Jurkat, Clone E6-1 (cell line): ENCODE data around the gene SMIM8.

ENCODE experiments used
- DNase-seq: peaks from one replicate; pipeline ENCODE4 v3.0.0-alpha.2; 2011; ENCODE audit warnings: low read depth, low spot score
- H3K4me3 ChIP-seq: 2 replicates; pipeline ENCODE4 v1.5.1; 2011; ENCODE audit warnings: mild to moderate bottlenecking, low read length, control low read depth, moderate library complexity

SMIM8 gene

DNA sequence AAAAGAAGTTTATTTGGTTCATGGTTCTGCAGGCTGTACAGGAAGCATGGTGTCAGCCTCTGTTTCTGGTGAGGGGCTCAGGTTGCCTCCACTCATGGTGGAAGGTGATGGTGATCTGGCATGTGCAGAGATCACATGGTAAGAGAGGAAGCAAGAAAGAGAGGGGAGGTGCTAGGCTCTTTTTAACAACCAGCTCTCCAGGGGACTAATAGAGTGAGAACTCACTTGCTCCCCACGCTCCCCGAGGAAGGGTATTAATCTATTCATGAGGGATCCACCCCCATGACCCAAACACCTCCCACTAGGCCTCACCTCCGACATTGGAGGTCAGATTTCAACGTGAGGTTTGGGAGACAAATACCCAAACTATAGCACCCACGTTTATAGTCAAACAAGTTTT is 10.6 kb downstream of the SMIM8 start:
- no peak overlapping the region for H3K4me3 ChIP-seq
- no peak for DNase-seq

DNA sequence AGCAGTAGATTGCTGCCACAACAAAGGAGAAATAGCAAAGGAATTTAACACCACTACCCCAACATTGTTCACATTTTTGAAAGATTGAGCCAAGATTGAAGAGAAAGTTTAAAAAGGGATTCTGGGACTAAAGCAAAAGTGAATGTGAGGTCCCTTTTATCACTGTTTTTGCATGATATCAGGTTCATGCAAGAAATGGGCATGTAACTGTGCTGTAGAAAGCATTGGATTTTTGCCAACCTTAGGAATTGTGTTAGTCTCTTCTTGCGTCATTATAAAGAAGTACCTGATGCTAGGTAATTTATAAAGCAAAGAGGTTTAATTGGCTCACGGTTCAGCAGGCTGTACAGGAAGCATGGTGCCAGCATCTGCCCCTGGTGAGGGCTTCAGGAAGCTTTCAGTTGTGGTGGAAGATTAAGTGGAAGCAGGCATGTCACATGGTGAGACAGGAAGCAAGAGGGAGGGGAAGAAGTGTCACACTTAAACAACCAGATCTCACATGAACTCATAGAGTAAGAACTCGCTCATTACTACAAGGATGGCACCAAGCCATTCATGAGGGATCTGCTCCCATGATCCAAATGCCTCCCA is 11.3 kb downstream of the SMIM8 start:
- no peak overlapping the region for H3K4me3 ChIP-seq
- DNase-seq: peak; percentile 73

DNA sequence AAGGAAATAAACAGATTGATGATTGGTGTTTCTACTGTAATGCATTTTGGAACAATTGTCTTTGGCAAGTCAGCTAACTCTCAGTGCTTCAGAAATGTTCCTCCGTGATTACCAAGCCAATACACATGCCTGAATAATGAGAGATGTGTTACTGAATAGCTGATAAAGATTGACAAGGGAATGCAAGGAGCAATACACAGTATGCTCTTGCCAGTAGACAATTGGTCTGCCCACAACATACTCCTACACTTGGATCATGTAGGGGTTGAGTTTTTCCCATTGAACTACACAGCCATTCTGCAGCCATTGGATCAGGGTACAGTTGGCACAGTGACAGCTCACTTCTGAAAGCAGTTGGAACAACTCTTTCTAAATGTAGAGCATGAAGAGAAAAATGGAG is 12.3 kb downstream of the SMIM8 start:
- no peak overlapping the region for H3K4me3 ChIP-seq
- no peak for DNase-seq

DNA sequence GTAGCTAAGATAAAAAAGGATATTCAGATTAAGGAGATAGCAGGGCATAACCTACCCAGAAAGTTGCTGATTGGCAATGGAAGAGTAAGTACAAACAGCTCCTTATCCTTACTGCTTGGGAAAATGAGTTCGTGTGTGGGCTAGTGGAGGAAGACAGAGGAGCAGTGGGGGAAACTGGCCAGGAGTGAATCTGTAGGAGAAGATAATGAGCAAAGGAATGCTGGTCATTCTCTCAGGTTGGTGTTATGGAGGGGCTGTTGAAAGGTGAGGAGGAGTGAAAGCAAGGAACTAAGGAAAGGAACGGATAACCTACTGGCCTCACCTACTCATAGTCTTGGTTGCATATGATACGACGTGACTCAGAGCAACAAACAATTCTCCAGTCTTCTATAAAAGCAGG is 14.0 kb downstream of the SMIM8 start:
- DNase-seq: no peak
- no peak overlapping the region for H3K4me3 ChIP-seq

DNA sequence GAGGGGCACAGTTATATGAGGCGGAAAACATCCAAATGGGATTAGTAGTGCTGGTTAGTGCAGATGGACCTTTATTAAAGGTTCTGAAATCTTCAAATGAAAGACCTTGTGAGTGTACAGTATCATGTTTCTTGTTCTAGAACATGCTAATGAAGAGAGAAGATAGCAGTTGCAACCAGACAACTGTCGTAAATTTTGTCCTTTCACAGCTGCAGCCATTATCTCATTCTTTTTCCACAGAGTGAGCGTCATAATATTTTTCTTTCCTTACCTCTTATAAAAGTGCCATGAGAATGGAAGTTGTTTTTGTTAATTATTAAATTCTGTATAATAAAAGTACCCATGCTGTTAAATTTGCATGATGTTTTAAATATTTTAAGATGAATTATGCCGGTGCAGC is 17.8 kb downstream of the SMIM8 start:
- H3K4me3 ChIP-seq: no peak overlapping the region
- no peak for DNase-seq

DNA sequence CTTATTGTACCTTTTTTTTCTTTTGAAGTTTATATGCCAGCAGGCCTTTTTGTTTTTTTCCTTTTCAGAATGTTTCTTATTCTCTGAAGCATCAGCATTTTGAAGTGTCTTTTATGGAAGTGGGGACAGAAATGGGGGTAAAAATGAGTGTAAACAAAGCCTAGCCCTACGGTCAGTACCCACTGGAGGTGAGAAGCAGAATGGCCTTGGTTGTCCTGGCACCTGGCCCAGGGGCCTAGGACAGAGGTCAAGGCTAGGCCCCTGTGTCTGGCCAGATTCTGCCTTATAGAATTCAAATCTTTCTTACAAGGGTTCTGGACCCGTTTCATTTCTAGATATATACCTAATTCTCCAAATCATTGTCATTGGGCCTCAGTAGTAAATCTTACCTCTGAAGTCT is 18.8 kb downstream of the SMIM8 start:
- no peak overlapping the region for H3K4me3 ChIP-seq
- no peak for DNase-seq

DNA sequence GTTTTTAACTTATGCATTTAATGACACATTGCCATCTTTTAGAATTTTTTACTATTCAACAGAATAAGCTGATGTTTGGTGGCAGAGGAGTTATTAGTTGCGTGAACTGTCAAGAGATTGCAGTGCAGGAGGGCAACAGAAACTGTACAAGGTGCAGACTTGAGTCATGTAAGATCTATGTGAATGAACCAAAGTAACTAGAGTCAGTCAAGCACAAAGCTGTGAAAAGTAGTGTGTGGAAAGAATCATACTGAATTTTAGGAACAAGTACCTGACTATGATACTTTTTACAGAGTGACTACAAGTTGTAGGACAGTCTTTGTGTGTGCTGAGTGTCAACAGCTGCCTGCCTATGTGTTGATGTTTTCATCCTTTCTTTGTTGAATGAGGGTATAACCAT is 19.5 kb downstream of the SMIM8 start:
- DNase-seq: no peak
- H3K4me3 ChIP-seq: no peak overlapping the region

DNA sequence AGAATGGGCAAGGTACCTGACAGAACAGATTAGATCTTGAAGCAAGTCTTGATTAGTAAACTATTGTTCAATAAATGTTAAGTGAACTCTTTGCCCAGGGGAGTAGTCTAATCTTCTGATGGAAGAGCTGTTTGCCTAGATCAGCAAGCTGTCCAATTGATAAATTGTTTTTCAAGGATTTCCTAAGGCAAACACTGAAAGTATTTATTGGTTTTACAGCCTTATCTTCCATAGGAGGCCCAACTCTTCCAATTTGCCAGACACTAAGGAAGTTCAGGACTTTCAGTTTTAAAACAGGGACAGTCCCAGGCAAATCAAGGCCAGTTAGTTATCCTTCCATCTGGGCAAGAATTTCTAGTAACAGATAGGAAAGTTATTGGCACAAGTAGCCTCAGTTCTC is 20.4 kb downstream of the SMIM8 start:
- H3K4me3 ChIP-seq: no peak overlapping the region
- DNase-seq: no peak

DNA sequence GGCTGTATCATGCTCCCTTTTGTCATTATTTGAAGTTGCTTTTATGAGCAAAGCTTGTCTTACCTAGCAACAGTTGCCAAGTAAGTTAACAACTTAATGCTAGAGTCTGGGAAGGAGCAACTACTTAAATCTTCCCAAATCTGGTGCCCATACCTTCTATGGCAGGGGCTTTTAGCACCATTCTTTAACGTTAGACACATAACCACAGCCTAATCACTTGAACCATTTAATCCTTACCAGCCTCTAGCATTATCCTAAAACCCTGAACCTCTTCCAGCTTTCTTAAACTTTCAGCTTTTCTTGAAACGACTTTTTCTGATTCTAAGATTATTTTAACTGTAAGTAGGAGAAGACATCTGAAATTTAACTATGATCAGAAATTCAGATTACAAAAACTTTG is 22.3 kb downstream of the SMIM8 start, which contains the start of gene C6orf163:
Gene C6orf163, plus strand, starts transcription at position 83 of the 400 bp plus-strand sequence. Its CDS starts 287 bp downstream, at position 370.
- no peak for DNase-seq

DNA sequence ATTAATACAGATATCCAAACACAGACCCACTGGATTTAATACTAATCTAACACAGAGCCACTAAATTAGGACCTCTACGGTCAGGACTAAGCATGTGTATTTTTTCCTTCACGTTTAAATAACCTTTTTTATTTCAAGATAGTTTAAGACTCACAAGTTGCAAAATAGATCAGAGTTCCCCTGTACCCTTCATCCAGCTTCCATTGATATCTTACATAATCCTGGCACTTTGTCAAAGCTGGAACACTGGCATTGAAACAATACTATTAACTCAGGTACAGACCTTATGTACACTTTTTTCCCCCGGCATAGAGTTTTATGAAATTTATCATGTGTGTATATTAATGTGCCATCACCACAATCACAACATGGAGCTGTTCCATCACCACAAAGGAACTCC is 24.3 kb downstream of the SMIM8 start:
- no peak overlapping the region for H3K4me3 ChIP-seq
- no peak for DNase-seq

More for the DNA sequence above, 22.3 kb downstream of the SMIM8 start, which contains the start of gene C6orf163:
- no peak within 1 kb of the TSS for H3K4me3 ChIP-seq

DNA sequence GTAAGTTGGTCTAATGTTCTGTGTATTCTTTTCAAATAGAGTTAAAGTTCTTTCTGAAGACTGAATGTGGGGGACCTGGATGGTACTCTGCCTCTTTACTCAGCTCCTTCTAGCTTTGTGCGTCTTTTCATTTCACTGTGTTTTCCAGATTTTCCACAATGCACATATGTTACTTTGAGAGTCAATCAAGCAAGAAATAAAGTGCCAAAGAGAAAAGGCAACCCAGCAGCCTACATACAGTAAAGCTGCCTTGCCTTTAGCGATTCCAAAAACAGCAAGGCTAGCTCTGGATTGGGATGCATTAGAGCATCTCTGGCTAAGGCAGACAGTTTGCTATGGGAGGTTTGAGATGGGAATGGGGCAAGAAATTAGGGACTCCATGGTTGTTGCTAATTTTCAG is 27.5 kb downstream of the SMIM8 start:
- H3K4me3 ChIP-seq: no peak overlapping the region
- no peak for DNase-seq

DNA sequence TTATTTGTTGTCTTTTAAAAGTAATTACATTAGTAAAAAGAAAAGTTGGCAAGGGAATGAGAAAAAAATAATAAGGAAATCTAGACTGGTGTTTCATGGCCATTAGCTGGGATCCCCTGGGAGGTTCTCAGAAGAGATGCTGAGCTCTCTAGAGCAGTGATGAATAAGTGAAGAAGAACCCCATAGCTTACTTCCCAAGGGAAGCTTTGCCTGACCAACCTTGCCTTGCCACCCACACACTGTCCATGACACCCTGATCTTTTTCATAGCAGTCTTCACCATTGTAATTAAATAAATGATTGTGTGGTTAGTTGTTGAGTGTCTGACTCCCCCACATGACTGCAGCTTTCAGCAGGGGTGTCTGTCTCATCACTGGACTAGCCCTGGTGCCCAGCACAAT is 28.1 kb downstream of the SMIM8 start:
- DNase-seq: no peak

DNA sequence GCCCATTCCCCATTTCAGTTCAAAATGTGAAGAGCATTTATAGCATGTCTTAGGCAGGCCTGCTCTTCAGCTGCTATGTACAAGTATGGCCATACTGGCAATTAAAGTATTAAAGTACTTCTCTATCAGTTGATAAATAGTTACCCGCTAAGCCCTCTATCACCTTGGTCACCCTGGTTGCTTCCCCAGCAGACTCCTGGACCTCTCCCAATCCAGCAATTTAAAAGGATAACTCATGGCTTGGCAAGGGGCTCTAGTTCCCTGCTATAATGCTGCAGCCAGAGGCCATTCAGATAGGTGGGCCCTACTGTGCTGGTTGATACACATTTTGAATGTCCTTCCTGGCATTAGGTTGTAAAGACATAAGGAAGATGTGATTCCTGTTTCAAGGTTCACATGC is 29.2 kb downstream of the SMIM8 start:
- H3K4me3 ChIP-seq: no peak overlapping the region
- DNase-seq: no peak

More for the DNA sequence above, 28.1 kb downstream of the SMIM8 start:
- no peak overlapping the region for H3K4me3 ChIP-seq

DNA sequence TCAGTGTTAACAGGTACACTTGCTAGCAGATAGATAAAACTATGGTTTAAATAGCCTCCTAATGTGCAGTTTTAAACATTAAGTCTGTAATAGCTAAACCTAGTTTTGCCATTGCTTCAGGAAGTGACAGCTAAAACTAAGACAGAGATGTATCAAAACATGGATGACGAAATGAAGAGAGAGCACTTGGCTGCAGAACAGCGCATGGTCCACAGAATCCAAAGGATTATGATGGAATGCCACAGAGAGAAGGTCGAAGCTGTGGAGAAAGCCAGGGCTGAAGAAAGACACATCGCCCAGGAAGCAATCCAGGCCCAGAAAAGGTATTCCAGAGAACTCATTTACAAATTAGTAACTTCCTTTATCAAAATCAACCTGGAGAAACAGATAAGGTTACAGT is 33.8 kb downstream of the SMIM8 start:
- H3K4me3 ChIP-seq: no peak overlapping the region
- no peak for DNase-seq

DNA sequence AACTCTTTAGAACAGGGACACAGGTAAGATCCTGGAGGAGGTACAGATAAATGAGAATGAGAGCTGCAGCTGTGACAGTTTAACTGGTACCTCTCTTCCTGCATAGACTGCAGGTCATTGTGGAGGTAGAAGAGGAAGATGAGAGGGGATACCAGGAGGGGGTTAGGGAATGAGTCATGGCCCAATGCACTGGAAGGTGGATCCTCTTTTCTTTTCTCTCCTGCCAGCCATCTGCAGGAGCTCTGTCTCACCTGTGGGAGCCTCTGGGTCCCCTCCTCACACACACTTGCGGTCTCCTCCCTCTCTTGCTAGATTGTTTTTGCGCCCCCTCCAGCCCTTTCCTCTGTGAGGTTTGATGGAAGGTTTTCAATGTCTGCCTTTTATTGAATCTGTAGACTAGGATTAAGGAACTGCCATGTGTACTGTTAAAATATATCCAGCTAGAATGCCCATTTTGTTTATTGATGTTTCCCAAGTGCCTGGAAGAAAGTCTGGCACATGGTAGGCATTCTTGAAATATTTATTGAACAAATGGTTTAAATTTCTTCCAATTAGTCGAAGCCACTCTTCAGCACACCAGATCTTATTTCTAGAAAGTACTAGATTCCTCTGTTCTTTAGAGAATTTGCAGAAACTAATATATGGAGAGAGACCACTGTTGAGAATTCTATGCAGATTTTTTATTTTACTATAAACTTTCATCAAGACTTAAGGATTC is 35.2 kb downstream of the SMIM8 start:
- DNase-seq: no peak
- H3K4me3 ChIP-seq: no peak overlapping the region

DNA sequence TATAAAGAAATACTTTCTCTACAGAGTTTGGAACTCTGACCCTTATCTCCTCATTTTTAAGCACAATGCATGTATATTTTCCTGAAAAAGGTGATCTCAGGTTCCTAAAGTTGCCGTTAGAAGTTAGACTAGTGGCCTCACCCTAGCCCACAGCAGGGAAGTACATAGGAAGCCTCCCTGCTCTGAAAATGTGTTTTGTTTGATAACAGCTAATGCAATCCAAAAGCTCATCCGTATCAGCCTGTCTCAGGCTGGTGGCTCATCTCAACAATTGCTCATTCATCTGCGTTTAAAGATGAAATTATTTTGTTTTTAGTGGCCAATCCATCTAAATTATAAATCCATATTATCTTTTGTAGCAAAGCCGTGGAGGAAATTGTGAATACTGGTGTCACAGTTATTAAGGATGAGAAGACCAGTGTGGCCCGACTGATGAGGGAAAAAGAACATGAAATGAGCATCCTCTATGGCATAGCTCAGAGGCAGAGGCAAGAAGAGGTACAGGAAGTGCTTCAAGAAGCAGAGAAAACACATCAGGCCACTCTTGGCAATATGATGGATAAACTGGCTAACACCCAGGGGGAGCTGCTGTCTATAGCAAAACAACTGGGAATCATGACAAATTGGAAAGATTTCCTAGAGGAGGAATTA is 42.3 kb downstream of the SMIM8 start:
- no peak overlapping the region for H3K4me3 ChIP-seq
- DNase-seq: no peak

DNA sequence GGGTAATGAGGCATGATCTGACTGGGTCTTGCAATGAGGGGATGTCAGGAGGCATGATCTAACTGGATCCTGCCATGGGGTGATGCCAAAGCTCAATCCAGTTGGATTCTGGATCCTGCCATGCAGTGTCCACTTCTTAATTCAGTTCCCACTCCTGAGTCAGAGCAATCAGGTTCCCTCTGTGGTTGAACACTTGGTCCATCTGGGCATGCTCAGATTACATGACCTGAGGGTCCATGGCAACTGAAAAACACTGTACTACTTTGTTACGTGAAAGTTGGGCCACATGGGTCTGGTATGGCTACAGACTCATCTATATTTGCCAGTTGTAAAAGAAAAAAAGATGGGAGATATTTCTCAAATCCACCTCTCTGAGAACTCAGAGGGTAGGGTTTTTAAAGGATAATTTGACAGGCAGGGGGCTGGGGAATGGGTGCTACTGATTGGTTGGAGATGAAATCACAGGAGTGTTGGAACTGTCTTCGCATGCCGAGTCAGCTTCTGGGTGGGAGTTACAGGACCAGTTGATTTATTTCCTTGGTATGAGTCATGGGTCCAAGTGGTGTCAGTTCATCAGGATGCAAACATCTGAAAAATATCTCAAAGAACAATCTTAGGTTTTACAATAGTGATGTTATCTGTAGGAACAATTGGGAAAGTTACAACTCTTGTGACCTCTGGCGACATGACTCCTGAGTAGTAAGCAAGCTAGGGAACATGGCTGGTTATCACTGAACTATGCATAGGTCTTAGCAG is 43.9 kb downstream of the SMIM8 start:
- no peak for DNase-seq

DNA sequence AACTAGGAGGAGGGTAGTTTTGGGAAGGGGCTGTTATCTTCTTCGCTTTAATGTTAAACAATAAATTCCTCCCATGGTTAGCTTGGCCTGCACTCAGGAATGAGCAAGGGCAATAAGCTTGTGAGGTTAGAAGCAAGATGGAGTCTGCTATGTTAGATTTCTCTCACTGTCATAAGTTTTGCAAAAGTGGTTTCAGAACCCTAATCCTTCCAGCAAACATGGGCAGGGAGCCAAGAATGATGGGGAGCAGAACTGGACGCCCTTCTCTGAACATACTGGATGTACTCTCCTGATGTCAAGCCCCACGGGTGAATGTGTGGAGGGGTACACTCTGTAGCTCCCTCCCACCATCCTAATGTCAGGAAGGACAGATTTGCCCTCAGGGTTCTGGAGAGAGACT is 44.5 kb downstream of the SMIM8 start:
- H3K4me3 ChIP-seq: no peak overlapping the region
- no peak for DNase-seq

More for the DNA sequence above, 43.9 kb downstream of the SMIM8 start:
- no peak overlapping the region for H3K4me3 ChIP-seq

DNA sequence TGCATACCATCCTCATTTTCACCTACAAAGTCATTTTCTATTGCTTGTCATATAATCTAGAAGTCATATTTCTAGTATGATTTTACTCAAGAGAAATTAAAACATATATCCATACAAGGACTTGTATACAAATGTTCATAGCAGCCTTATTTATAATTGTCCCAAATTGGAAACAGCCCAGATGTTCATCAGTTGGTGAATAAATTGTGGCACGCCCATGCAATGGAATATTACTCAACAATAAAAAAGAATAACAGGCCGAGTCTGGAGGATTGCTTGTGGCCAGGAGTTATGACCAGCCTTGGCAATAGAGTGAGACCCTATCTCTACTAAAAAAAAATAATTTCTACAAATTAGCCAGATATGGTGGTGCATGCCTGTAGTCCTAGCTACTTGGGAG is 51.0 kb downstream of the SMIM8 start:
- DNase-seq: no peak
- H3K4me3 ChIP-seq: no peak overlapping the region

DNA sequence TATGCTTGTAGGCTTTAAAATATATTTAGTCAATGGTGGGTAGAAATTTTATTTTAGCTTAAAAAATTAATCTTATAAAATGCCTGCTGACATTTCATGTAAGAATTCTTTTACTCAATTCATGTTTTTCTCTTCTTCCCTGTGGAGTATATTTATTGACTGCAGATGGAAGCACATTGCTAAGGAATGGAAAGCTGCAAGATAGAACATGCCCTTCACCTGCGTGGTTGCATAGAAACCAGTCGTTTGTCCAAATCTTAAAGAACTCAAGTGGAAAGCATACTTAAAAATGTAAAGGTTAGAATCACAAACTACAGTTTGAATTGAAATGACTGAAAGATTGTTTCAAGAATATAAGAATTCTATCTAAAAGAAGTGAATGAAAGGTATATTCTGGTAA is 52.9 kb downstream of the SMIM8 start:
- no peak for DNase-seq
- no peak overlapping the region for H3K4me3 ChIP-seq
